Endodermal cell (in vitro differentiated cells): Measurements from ENCODE around the gene SUGCT. TPM values are rescaled to one million over a fixed set of nuclear protein-coding genes. Genes with fewer than 3 reads are reported as not detected.

Source experiments
- DNase-seq: peaks from one replicate; pipeline ENCODE4 v3.0.0-alpha.2; 2017
- H3K27ac ChIP-seq: 2 replicates; pipeline ENCODE4 v1.5.1; 2013; ENCODE audit warnings: mild to moderate bottlenecking, low read depth, low read length, moderate library complexity
- H3K27me3 ChIP-seq: 2 replicates; pipeline ENCODE4 v1.6.1; 2013; ENCODE audit warnings: mild to moderate bottlenecking, low read length, moderate library complexity; ENCODE audit not compliant: insufficient read depth, control insufficient read depth, poor library complexity, severe bottlenecking
- H3K36me3 ChIP-seq: 2 replicates; pipeline ENCODE4 v1.7.0; 2013; ENCODE audit warnings: mild to moderate bottlenecking, low read length, moderate library complexity; ENCODE audit not compliant: control insufficient read depth, insufficient read depth
- H3K4me1 ChIP-seq: one replicate; pipeline ENCODE4 v1.7.0; 2013; ENCODE audit warnings: low read length; ENCODE audit not compliant: control insufficient read depth, insufficient read depth
- H3K4me3 ChIP-seq: 2 replicates; pipeline ENCODE4 v1.5.1; 2013; ENCODE audit warnings: mild to moderate bottlenecking, low read length, moderate library complexity
- H3K9ac ChIP-seq: 2 replicates; pipeline ENCODE4 v1.6.1; 2013; ENCODE audit warnings: mild to moderate bottlenecking, low read length, moderate library complexity; ENCODE audit not compliant: poor library complexity, severe bottlenecking; ENCODE audit errors: extremely low read depth
- H3K9me3 ChIP-seq: 2 replicates; pipeline ENCODE4 v1.6.1; 2013; ENCODE audit warnings: mild to moderate bottlenecking, low read length, moderate library complexity; ENCODE audit not compliant: control insufficient read depth
- H3K27ac Mint-ChIP-seq: 2 replicates; pipeline ENCODE4 v1.8.0; 2020; ENCODE audit warnings: mixed read lengths
- H3K27me3 Mint-ChIP-seq: 2 replicates; pipeline ENCODE4 v1.8.0; 2021; ENCODE audit warnings: mild to moderate bottlenecking, mixed read lengths; ENCODE audit not compliant: insufficient read depth
- H3K36me3 Mint-ChIP-seq: 2 replicates; pipeline ENCODE4 v1.8.0; 2020; ENCODE audit warnings: low read depth, mixed read lengths
- H3K4me1 Mint-ChIP-seq: 2 replicates; pipeline ENCODE4 v1.8.0; 2020; ENCODE audit warnings: mixed read lengths
- H3K4me3 Mint-ChIP-seq: 2 replicates; pipeline ENCODE4 v1.8.0; 2020; ENCODE audit warnings: mild to moderate bottlenecking, moderate library complexity, mixed read lengths
- H3K9me3 Mint-ChIP-seq: 2 replicates; pipeline ENCODE4 v1.8.0; 2020; ENCODE audit warnings: mild to moderate bottlenecking, mixed read lengths
- CTCF ChIP-seq: fragments of 200-600 bp; sonication (generic); conservative IDR thresholded peaks from 2 replicates; pipeline ENCODE4 v1.5.0; 2021; ENCODE audit warnings: antibody characterized with exemption, mild to moderate bottlenecking
- WGBS, 2 experiments: methylation state at CpG; one replicate each; pipeline versions ENCODE4 v1.1.5 to v1.1.7; 2013; ENCODE audit warnings: missing lambda C conversion rate in 2 of 2, mixed read lengths in 1 of 2; ENCODE audit not compliant: insufficient coverage in 1 of 2, insufficient read length in 1 of 2; 5-methylcytosine and 5-hydroxymethylcytosine counted together
- total RNA-seq, 2 donors: library from RNA; stranded (reverse); fragmentation: NEBNext Ultra II Directional in 1 of 2; extraction: Animal tissue kit (Norgen Biotek cat#: 25700) in 1 of 2; gene quantifications; 2 replicates in 1 of 2; 3 replicates in 1 of 2; pipeline ENCODE4 v1.2.1, GENCODE V29; 2021

SUGCT gene
- total RNA-seq, 2 donors from 2014 or later, result 3.6 to 3.9 TPM

GRCh38 chr7:40802497-40802896 lies 667.7 kb downstream of the SUGCT start:
- H3K27ac Mint-ChIP-seq, result no peak overlapping the region
- H3K27me3 Mint-ChIP-seq, result no peaks in the 10 kb centered on the region
- Histone ChIP-seq H3K4me1 (no peaks in the 10 kb centered on the region), H3K4me3 (no peak overlapping the region), H3K9me3 (no peaks in the 10 kb centered on the region), H3K27me3 (no peaks in the 10 kb centered on the region), H3K27ac (no peak overlapping the region), H3K36me3 (no peaks in the 10 kb centered on the region), H3K9ac (no peak overlapping the region)
- H3K4me3 Mint-ChIP-seq, result no peak overlapping the region
- H3K4me1 Mint-ChIP-seq, result no peaks in the 10 kb centered on the region
- H3K9me3 Mint-ChIP-seq, result no peaks in the 10 kb centered on the region
- 91 to 100% methylated on average over 2 to 3 of the region's 3 CpGs for WGBS, 2 experiments
- no peaks in the 10 kb centered on the region for H3K36me3 Mint-ChIP-seq
- no peak for DNase-seq
- TF ChIP-seq CTCF, result no peak

- Mint-ChIP-seq H3K27me3 (no peaks in the 10 kb centered on the region), H3K27ac (no peak overlapping the region), H3K4me3 (no peak overlapping the region), H3K9me3 (no peaks in the 10 kb centered on the region), H3K36me3 (no peaks in the 10 kb centered on the region), H3K4me1 (no peaks in the 10 kb centered on the region)
- no peaks in the 10 kb centered on the region for H3K4me1 ChIP-seq
- H3K36me3 ChIP-seq, result no peaks in the 10 kb centered on the region
- TF ChIP-seq CTCF, result no peak
- no peak overlapping the region for H3K27ac ChIP-seq
- H3K9me3 ChIP-seq, result no peaks in the 10 kb centered on the region
- H3K9ac ChIP-seq, result no peak overlapping the region
- no peak overlapping the region for H3K4me3 ChIP-seq
- no peak for DNase-seq
- 89 to 92% methylated on average over 3 to 6 of the region's 6 CpGs for WGBS, 2 experiments
- H3K27me3 ChIP-seq, result no peaks in the 10 kb centered on the region
Measured at GRCh38 chr7:40804477-40805215, 669.8 kb downstream of the SUGCT start.

- TF ChIP-seq CTCF, result no peak
- Histone ChIP-seq H3K4me1 (no peaks in the 10 kb centered on the region), H3K27me3 (no peaks in the 10 kb centered on the region), H3K36me3 (no peaks in the 10 kb centered on the region), H3K4me3 (no peak overlapping the region), H3K27ac (no peak overlapping the region), H3K9me3 (no peaks in the 10 kb centered on the region), H3K9ac (no peak overlapping the region)
- Mint-ChIP-seq H3K27ac (no peak overlapping the region), H3K4me1 (no peaks in the 10 kb centered on the region), H3K36me3 (no peaks in the 10 kb centered on the region), H3K27me3 (no peaks in the 10 kb centered on the region), H3K4me3 (no peak overlapping the region), H3K9me3 (no peaks in the 10 kb centered on the region)
- DNase-seq, result no peak
Measured at GRCh38 chr7:40805361-40805760, 670.6 kb downstream of the SUGCT start.
